ENCODE measurements around the gene RELT.

Gene RELT

DNA sequence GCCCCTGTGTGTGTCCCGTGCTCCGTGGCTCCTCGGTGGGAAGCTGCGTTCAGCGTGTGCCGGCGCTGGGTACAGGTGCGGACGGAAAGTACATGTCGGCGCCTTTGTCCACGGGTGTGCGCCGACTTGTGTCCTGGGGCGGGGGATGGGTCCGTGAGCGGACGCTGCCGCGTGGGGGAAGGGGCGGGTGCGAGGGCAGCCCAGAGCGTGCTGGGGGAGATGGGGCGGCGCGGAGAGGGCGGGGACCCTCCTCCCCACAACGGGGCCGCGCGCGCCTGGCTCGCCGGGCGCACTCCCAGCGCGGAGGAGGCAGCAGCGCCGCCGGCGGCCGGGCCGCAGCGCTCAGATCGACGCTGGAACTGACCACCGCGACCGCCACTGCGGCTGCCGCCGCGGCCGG, 33.6 kb upstream of the RELT start:
- in situ Hi-C loops (cut with MboI; ENCODE audit: low pct_unique_long_range_greater_than_20kb, low sequenced_read_pairs, unreplicated experiment), result no loop called here
- TF ChIP-seq, protein P1, sequence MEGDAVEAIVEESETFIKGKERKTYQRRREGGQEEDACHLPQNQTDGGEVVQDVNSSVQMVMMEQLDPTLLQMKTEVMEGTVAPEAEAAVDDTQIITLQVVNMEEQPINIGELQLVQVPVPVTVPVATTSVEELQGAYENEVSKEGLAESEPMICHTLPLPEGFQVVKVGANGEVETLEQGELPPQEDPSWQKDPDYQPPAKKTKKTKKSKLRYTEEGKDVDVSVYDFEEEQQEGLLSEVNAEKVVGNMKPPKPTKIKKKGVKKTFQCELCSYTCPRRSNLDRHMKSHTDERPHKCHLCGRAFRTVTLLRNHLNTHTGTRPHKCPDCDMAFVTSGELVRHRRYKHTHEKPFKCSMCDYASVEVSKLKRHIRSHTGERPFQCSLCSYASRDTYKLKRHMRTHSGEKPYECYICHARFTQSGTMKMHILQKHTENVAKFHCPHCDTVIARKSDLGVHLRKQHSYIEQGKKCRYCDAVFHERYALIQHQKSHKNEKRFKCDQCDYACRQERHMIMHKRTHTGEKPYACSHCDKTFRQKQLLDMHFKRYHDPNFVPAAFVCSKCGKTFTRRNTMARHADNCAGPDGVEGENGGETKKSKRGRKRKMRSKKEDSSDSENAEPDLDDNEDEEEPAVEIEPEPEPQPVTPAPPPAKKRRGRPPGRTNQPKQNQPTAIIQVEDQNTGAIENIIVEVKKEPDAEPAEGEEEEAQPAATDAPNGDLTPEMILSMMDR (IDR thresholded peaks at IDR 0.05; ENCODE audit: extremely low read depth, insufficient read depth, missing control alignments), result no peak
- no peak for DNase-seq (ENCODE audit: low spot score)

DNA sequence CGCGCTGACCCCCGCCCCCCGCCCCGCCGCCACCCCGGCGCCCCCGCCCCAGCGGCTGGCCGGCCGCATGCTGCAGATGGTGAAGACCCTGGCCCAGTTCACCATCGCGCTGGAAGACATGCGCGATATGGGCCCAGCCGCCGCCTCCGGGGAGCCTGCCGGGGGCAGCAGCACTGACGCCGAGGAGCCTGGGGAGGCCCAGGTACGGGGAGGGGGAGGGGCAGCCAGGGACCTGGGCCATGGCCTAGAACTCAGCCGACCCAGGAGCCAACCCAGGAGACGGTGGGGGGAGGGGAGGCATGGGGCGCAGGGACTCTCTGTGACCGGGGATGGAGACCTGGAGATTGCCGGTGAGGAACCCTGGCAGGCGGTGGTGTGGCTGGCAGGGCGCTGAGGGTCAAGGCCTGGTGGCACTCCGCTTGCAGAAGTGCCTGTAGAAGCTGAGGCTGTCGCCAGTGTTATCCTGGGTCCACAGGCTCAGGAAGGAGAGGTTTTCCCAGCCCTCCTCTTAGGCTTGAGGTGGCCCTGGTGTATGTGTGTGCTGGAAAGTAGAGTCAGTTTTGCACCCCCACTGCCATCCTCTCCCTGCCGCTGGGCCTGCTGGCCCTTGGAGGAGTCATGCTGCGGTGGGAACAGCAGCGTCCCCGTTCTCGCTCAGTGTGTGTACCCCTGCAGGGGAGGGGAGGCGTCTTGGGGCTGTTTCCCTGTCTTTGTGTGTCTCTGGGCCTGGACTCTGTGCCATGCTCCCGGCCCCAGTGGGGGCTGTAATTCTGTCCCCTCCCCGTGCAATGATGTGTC, 32.9 kb upstream of the RELT start:
- DNase-seq (ENCODE audit: low spot score), result no peak
- TF ChIP-seq, protein P1 (IDR thresholded peaks at IDR 0.05; ENCODE audit: extremely low read depth, insufficient read depth, missing control alignments), result no peak
- in situ Hi-C loops (cut with MboI; ENCODE audit: low pct_unique_long_range_greater_than_20kb, low sequenced_read_pairs, unreplicated experiment), result no loop called here

DNA sequence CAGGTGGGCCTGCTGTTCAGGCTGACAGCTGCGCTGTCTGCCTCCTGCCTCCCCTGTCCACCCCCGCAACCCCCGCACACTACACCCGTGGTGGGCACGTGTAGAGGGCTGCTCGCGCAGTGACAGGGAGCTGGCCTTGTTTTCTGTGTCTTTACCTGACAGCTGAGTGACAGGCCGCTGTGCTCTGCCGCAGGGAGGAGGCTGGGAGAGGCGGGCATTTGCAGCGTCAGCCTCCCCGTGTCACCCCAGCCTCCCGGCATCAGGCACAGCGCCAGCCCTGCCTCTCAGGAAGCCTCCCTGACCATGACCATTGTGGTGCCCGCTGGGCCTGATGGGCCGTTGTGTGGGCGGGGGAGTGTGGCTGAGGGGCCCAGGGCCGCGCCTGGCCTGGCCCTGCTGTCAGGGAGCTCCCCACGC, 32.0 kb upstream of the RELT start:
- DNase-seq (ENCODE audit: low spot score), result no peak
- TF ChIP-seq, protein P1 (IDR thresholded peaks at IDR 0.05; ENCODE audit: extremely low read depth, insufficient read depth, missing control alignments), result no peak
- in situ Hi-C loops (cut with MboI; ENCODE audit: low pct_unique_long_range_greater_than_20kb, low sequenced_read_pairs, unreplicated experiment), result no loop called here

DNA sequence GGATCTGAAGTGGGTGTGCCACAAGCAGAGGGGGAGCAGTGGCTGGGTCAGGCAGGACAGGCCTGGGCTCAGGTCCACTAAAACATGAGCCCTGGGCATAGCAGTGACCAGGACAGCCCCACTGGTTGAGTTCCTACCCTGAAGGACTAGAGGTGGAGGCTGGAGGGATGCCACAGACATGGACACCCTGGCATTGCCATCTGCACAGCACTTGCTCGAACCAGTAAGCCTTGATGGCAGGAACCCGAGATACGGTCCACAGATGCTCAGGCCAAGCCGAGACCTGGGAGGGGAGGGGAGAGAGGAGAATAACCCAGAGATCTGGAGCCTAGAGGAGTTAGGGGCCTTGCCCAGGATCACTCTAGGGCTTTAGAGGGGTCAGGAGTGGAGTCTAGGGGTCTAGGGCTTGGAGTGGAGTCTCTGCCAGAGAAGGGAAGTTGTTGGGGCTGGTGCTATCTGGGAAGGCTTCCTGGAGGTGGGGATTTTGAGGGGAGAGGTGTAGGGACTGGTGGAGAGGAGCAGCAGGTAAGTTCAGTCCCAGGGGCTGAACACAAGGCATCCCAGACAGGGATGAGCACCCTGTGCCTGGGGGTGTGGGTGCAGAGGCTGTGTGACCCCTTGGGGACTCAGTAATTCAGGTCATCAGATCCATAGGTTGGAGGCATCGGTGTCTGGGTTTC, 30.6 kb upstream of the RELT start:
- no peak for DNase-seq (ENCODE audit: low spot score)
- in situ Hi-C loops (cut with MboI; ENCODE audit: low pct_unique_long_range_greater_than_20kb, low sequenced_read_pairs, unreplicated experiment), result no loop called here
- TF ChIP-seq, protein P1 (IDR thresholded peaks at IDR 0.05; ENCODE audit: extremely low read depth, insufficient read depth, missing control alignments), result no peak

DNA sequence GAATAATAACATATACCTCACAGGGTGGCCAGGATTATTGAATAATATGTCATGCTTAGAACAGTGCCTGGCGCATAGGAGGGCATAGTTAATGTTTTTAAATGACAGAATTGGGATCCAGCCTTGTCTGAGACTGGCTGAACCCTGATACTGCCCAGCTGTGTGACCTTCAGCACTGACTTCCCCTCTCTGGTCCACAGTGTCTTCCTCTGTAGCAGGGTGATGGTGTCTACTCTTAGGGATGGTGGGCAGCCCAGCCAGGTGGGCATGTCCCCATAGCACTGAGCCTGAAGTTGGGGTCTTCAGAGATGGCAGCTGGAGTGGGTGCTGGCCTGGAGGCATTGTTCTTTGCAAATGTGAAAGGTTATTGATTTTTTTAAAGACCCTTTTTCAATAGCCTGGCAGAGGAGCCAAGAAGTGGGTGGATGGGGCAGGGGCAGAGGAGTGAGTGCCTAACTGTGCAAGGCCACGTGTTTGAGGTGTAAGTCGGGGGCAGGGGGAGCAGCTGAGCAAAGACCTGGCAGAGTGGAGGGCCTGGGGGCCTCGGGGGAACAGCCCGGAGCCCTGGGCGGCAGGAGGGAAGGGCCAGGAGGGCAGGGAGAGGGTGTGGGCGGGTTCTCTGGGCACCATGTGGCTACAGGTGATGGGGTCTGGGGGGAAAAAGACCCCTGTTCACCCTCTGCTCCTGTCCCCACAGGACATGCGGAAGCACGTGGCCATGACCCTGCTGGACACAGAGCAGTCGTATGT, 29.8 kb upstream of the RELT start:
- no peak for DNase-seq (ENCODE audit: low spot score)
- in situ Hi-C loops (cut with MboI; ENCODE audit: low pct_unique_long_range_greater_than_20kb, low sequenced_read_pairs, unreplicated experiment), result no loop called here
- TF ChIP-seq, protein P1 (IDR thresholded peaks at IDR 0.05; ENCODE audit: extremely low read depth, insufficient read depth, missing control alignments), result no peak

DNA sequence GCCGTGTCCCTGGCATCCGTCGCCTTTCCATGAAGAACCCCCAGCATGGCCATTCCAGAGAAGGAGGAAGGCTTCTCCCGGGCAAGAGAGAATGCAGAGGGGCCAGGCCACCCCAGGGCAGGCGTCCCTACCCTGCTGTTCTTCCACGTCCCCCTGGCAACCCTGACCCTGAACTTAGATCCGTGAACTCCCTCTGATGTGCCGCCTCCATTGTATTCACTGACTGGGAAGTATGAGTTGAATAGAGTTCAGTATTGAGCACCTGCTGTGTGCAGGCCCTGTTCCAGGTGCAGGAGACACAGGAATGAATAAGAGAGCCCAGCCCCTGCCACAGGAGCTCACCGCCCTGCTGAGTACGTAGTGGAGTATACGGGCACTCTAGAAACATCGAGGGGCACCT, 29.1 kb upstream of the RELT start:
- TF ChIP-seq, protein P1 (IDR thresholded peaks at IDR 0.05; ENCODE audit: extremely low read depth, insufficient read depth, missing control alignments), result no peak
- in situ Hi-C loops (cut with MboI; ENCODE audit: low pct_unique_long_range_greater_than_20kb, low sequenced_read_pairs, unreplicated experiment), result no loop called here
- DNase-seq (ENCODE audit: low spot score), result no peak

Measured in GM13977 (cell line).